Nephron progenitor cell (in vitro differentiated cells): Measurements from ENCODE around the gene ZC3H13.

Source experiments
- DNase-seq: peaks from one replicate; pipeline ENCODE4 v3.0.0; 2021
- H3K27ac Mint-ChIP-seq: 2 replicates; pipeline ENCODE4 v1.8.0; 2021; ENCODE audit warnings: mild to moderate bottlenecking, moderate library complexity, mixed read lengths
- H3K27me3 Mint-ChIP-seq: 2 replicates; pipeline ENCODE4 v1.8.0; 2021; ENCODE audit warnings: mild to moderate bottlenecking, low read depth, mixed read lengths; ENCODE audit not compliant: poor library complexity
- H3K36me3 Mint-ChIP-seq: 2 replicates; pipeline ENCODE4 v1.8.0; 2021; ENCODE audit warnings: low read depth, mixed read lengths
- H3K4me1 Mint-ChIP-seq: 2 replicates; pipeline ENCODE4 v1.8.0; 2021; ENCODE audit warnings: mixed read lengths
- H3K4me3 Mint-ChIP-seq: 2 replicates; pipeline ENCODE4 v1.8.0; 2021; ENCODE audit warnings: mild to moderate bottlenecking, moderate library complexity, mixed read lengths
- H3K9me3 Mint-ChIP-seq: 2 replicates; pipeline ENCODE4 v1.8.0; 2021; ENCODE audit warnings: mild to moderate bottlenecking, moderate library complexity, mixed read lengths
- TF ChIP-seq, protein P1 (sequence below): fragments of 200-600 bp; sonication (generic); IDR thresholded peaks from 2 replicates; pipeline ENCODE4 v1.5.0; 2021; ENCODE audit warnings: antibody characterized with exemption

Gene ZC3H13

DNA sequence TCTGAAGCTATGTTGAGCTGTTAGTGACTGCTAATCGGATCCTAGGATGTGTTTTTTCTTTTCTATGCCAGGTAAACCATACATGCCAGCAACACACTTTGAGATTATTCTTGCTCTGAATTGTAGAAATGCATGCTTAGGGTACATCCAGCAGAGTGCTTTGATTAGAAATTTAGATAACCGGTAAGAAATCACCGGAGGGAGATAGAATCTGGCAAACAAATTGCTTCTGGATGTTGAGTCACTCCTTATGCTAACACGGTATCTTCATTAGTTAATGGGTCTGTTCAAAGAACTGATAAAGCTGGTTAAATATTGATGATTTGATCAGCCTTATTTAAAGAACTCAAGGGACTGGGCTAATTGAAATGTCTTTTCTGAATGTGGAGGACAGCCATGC is 115.9 kb downstream of the ZC3H13 start:
- H3K4me3 Mint-ChIP-seq: no peak overlapping the region
- TF ChIP-seq, protein P1, sequence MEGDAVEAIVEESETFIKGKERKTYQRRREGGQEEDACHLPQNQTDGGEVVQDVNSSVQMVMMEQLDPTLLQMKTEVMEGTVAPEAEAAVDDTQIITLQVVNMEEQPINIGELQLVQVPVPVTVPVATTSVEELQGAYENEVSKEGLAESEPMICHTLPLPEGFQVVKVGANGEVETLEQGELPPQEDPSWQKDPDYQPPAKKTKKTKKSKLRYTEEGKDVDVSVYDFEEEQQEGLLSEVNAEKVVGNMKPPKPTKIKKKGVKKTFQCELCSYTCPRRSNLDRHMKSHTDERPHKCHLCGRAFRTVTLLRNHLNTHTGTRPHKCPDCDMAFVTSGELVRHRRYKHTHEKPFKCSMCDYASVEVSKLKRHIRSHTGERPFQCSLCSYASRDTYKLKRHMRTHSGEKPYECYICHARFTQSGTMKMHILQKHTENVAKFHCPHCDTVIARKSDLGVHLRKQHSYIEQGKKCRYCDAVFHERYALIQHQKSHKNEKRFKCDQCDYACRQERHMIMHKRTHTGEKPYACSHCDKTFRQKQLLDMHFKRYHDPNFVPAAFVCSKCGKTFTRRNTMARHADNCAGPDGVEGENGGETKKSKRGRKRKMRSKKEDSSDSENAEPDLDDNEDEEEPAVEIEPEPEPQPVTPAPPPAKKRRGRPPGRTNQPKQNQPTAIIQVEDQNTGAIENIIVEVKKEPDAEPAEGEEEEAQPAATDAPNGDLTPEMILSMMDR: no peak
- DNase-seq: no peak
- H3K27ac Mint-ChIP-seq: no peak overlapping the region
- H3K4me1 Mint-ChIP-seq: peaks cover 17% of the 10 kb centered on the region
- peaks cover 5% of the 10 kb centered on the region for H3K27me3 Mint-ChIP-seq
- H3K9me3 Mint-ChIP-seq: no peaks in the 10 kb centered on the region
- no peaks in the 10 kb centered on the region for H3K36me3 Mint-ChIP-seq

DNA sequence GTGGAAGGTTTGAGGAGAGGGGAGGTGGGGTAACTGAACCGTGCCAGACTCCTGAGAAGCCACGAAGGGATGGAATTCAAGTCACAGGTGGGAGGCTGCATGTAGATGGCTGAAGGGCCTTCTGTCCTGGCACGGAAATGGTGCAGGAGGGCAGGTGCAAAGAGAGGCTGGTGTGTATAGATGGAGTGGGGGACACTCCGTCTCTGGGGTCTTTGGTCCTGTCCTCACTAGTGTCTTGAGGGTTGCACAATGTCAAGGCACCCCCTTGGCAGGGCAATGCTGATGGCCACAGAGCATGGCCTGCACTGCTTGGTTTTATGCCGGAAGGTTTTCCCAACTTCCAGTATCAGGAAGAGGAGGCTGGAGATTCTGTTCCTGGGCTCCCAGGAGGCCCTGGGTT is 118.3 kb downstream of the ZC3H13 start:
- Mint-ChIP-seq H3K36me3 (no peaks in the 10 kb centered on the region), H3K27ac (no peak overlapping the region), H3K4me1 (peaks cover 17% of the 10 kb centered on the region), H3K9me3 (no peaks in the 10 kb centered on the region), H3K4me3 (no peak overlapping the region), H3K27me3 (peaks cover 5% of the 10 kb centered on the region)
- DNase-seq: no peak
- TF ChIP-seq, protein P1: no peak

DNA sequence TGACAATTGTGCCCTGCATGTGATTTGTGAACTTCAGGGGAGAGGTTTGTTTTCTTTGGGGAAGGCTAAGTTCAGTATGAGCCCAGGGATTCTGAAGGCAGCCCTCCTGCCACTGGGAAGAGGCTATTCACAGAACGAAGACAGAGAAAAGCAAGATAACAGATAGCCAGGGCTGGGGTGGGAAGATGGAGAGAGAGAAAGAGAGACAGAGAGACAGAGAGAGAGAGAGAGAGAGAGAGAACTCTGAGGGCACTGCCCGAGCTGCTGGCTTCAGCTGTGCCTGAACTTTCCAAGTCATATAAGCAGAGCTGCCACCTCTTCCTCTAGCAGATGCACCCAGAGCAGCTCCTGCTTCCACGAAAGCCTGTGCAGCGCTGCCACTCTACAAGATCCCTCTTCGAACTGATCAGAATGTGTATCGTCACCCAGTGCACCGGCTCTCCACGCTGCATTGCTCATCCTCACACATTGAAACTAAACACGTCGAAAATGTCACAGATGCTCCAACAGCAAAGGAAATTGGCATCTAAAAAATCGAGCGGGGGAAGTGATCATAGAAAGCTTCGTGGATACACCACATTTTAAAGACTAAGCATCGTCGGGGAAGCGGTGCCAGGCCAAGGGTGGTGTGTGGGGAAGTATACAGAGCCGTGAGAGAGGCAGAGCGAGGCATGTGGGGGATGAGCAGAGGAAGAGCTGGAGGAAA is 119.2 kb downstream of the ZC3H13 start:
- H3K27me3 Mint-ChIP-seq: peaks cover 5% of the 10 kb centered on the region
- peak overlapping the region; percentile 50 for H3K27ac Mint-ChIP-seq
- TF ChIP-seq, protein P1: no peak
- DNase-seq: no peak
- no peaks in the 10 kb centered on the region for H3K36me3 Mint-ChIP-seq
- H3K4me3 Mint-ChIP-seq: no peak overlapping the region
- H3K4me1 Mint-ChIP-seq: peaks cover 17% of the 10 kb centered on the region
- H3K9me3 Mint-ChIP-seq: no peaks in the 10 kb centered on the region

DNA sequence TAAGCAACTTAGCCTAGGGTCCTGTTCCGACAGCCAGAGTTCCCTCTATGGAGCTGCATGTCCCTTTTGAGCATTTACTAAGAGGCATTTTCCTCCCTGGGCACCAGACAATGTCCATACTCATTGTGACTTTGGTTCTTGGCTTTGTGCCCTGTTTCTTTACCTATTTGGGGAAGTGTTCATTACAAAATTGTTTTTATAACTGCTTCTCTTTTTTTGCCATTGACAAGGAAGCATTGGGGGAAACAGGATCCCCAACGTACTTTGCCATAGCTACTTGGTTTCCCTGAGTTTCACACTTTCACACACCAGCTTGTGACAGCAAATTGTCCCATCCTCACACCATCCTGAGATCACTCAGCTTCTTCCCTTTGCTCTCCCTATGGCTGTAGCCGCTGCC is 119.9 kb downstream of the ZC3H13 start:
- no peak overlapping the region for H3K27ac Mint-ChIP-seq
- peaks cover 5% of the 10 kb centered on the region for H3K27me3 Mint-ChIP-seq
- DNase-seq: no peak
- H3K4me1 Mint-ChIP-seq: peaks cover 17% of the 10 kb centered on the region
- TF ChIP-seq, protein P1: no peak
- H3K4me3 Mint-ChIP-seq: no peak overlapping the region
- H3K9me3 Mint-ChIP-seq: no peaks in the 10 kb centered on the region
- H3K36me3 Mint-ChIP-seq: no peaks in the 10 kb centered on the region

DNA sequence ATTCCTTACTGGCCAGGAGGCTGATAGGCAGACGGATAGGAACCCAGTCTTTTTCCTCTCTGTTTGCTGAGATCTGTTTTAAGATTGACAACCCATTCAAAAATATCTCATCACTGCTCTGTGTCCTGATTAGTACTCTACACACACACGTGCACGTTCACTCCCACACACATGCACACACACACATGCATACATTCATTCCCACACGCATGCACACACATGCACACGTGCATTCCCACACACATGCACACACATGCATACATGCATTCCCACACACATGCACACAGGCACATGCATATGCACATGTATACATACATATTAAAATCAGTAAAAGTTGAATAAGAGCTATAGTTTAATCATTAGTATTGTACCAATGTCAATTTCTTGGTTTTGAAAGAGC is 120.4 kb downstream of the ZC3H13 start:
- Mint-ChIP-seq H3K27ac (no peak overlapping the region), H3K27me3 (peaks cover 5% of the 10 kb centered on the region), H3K4me3 (no peak overlapping the region), H3K36me3 (no peaks in the 10 kb centered on the region), H3K4me1 (peaks cover 17% of the 10 kb centered on the region), H3K9me3 (no peaks in the 10 kb centered on the region)
- DNase-seq: no peak
- TF ChIP-seq, protein P1: no peak

DNA sequence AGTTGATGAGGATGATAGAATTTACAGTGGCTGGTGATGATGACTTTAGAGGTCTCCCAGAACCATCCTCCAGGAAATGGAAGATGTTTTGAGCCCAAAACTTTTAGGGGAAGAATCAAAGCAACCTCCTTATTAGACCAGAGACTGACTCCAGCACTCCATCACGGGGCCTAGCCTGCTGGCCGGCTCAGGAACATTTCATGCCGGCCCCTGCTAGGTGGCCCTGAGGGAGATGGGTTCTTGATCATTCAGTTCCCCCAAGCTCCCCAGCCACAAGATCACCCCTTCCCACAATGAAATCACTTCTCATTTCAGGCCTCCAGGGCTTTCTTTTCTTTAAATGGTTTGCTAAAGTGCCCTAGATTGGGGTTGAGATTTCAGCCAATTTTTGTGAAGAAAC is 121.3 kb downstream of the ZC3H13 start:
- DNase-seq: no peak
- TF ChIP-seq, protein P1: no peak

More for the DNA sequence above, 121.3 kb downstream of the ZC3H13 start:
- H3K36me3 Mint-ChIP-seq: no peaks in the 10 kb centered on the region
- no peak overlapping the region for H3K4me3 Mint-ChIP-seq
- H3K4me1 Mint-ChIP-seq: peaks cover 17% of the 10 kb centered on the region
- H3K9me3 Mint-ChIP-seq: no peaks in the 10 kb centered on the region
- H3K27ac Mint-ChIP-seq: no peak overlapping the region
- H3K27me3 Mint-ChIP-seq: peaks cover 5% of the 10 kb centered on the region
